K562 (cell line): Measurements from ENCODE around the gene DNMT3A. TPM values are rescaled to one million over a fixed set of nuclear protein-coding genes. Genes with fewer than 3 reads are reported as not detected.
A peak's percentile ranks its signal among the peaks of the same experiment; 100 is the strongest.

ENCODE experiments used
- ATAC-seq: fragments of 200-7000 bp; cut with Tn5 transposase; 3 replicates; pipeline ENCODE4 v1.9.1; 2020; ENCODE audit warnings: moderate library complexity
- BruUV-seq: library from RNA; stranded (reverse); fragments of 400-500 nt; replicated peaks from 2 replicates; lab custom pipeline; 2021; lab: Mats Ljungman, UMichigan
- CTCF ChIA-PET: fragments of 300-600 bp; formaldehyde crosslinking; extraction: SDS; loops from one replicate; lab custom pipeline; 2021; ENCODE audit warnings: low intra/inter-chr PET ratio; lab: Yijun Ruan, JAX
- POLR2A ChIA-PET: fragments of 300-600, 350-650 bp; sonication (Branson Sonifier 250); formaldehyde crosslinking; extraction: SDS; loops from one replicate; lab custom pipeline; 2021; ENCODE audit warnings: antibody characterized with exemption, inconsistent platforms; lab: Yijun Ruan, JAX
- DNase-seq, 4 experiments: peaks; one replicate each; pipeline versions ENCODE4 v3.0.0 to v3.0.0-alpha.2; 2011 to 2018; ENCODE audit warnings: low spot score in 3 of 4, mixed read lengths in 3 of 4; ENCODE audit errors: extremely low read depth in 1 of 4
- FAIRE-seq: peaks from 2 replicates; lab custom pipeline; 2011; peaks lifted over from hg19 to GRCh38; lab: Jason Lieb, UNC
- H2AFZ ChIP-seq: 2 replicates; pipeline ENCODE4 v1.6.0; 2011; ENCODE audit warnings: low read depth, low read length, control low read depth, inconsistent platforms
- H3K27ac ChIP-seq: fragments of 200-600 bp; 3 replicates; pipeline ENCODE4 v1.8.0; 2011; ENCODE audit warnings: low read depth, mild to moderate bottlenecking, control low read depth, inconsistent platforms, low read length, moderate library complexity, mixed read lengths; ENCODE audit errors: extremely low read depth
- H3K27me3 ChIP-seq, 2 experiments: fragments of 300-600 bp in 1 of 2; 2 replicates in 1 of 2; 3 replicates in 1 of 2; pipeline versions ENCODE4 v1.6.0 to v1.8.0; 2011; ENCODE audit warnings: inconsistent platforms in 2 of 2, low read length in 2 of 2, mild to moderate bottlenecking in 1 of 2, mixed read lengths in 1 of 2, moderate library complexity in 1 of 2; ENCODE audit not compliant: control insufficient read depth in 2 of 2, insufficient read depth in 2 of 2
- H3K36me3 ChIP-seq: fragments of 300-600 bp; 3 replicates; pipeline ENCODE4 v1.8.0; 2011; ENCODE audit warnings: mild to moderate bottlenecking, low read length, inconsistent platforms; ENCODE audit not compliant: control insufficient read depth, insufficient read depth
- H3K4me1 ChIP-seq, 2 experiments: fragments of 200-600 bp in 1 of 2; replicated peaks in 1 of 2; 2 replicates in 1 of 2; 3 replicates in 1 of 2; pipeline versions ENCODE4 v1.5.1 to v1.8.0; 2011; ENCODE audit warnings: inconsistent platforms in 2 of 2, low read length in 2 of 2, mild to moderate bottlenecking in 1 of 2, mixed read lengths in 1 of 2, moderate library complexity in 1 of 2; ENCODE audit not compliant: control insufficient read depth in 2 of 2, insufficient read depth in 2 of 2
- H3K4me2 ChIP-seq: 2 replicates; pipeline ENCODE4 v1.6.1; 2011; ENCODE audit warnings: low read length, control low read depth, inconsistent platforms, mixed read lengths; ENCODE audit not compliant: insufficient read depth
- H3K4me3 ChIP-seq: fragments of 200-600 bp; sonication (generic), shearing (Covaris generic); 2 replicates; pipeline ENCODE4 v1.5.1; 2016; ENCODE audit warnings: control low read depth, inconsistent platforms
- H3K79me2 ChIP-seq: fragments of 200-600 bp; 3 replicates; pipeline ENCODE4 v1.8.0; 2011; ENCODE audit warnings: low read length, inconsistent platforms; ENCODE audit not compliant: control insufficient read depth, insufficient read depth
- H3K9ac ChIP-seq, 2 experiments: 2 replicates each; pipeline versions ENCODE4 v1.6.0 to v1.6.1; 2011; ENCODE audit warnings: low read depth in 2 of 2, low read length in 2 of 2, control low read depth in 1 of 2, inconsistent platforms in 1 of 2, mild to moderate bottlenecking in 1 of 2, mixed read lengths in 1 of 2; ENCODE audit not compliant: insufficient read depth in 1 of 2
- H3K9me1 ChIP-seq: one replicate; pipeline ENCODE4 v1.6.0; 2011; ENCODE audit warnings: inconsistent platforms, mild to moderate bottlenecking, low read length, moderate library complexity; ENCODE audit not compliant: control insufficient read depth, insufficient read depth
- H3K9me3 ChIP-seq: replicated peaks from 2 replicates; pipeline ENCODE4 v1.5.1; 2011; ENCODE audit warnings: low read depth, low read length, inconsistent platforms; ENCODE audit not compliant: control insufficient read depth, insufficient read depth
- H4K20me1 ChIP-seq: replicated peaks from 2 replicates; pipeline ENCODE4 v1.6.1; 2011; ENCODE audit warnings: low read length, inconsistent platforms, mixed read lengths; ENCODE audit not compliant: control insufficient read depth, insufficient read depth
- DIDO1 ChIP-seq: fragments of 450-650 bp; IDR thresholded peaks from 2 replicates; pipeline ENCODE4 v1.6.1; 2016; ENCODE audit warnings: low read depth, missing biosample characterization, missing genetic modification characterization
- ELF4 ChIP-seq: fragments of 450-650 bp; formaldehyde crosslinking; IDR thresholded peaks from 2 replicates; pipeline ENCODE4 v1.4.0; 2022; ENCODE audit warnings: missing genetic modification characterization
- GATAD2A ChIP-seq: fragments of 450-650 bp; IDR thresholded peaks from 2 replicates; pipeline ENCODE4 v1.6.1; 2017
- HDAC1 ChIP-seq, 2 experiments: fragments of 450-650 bp; IDR thresholded peaks; 2 replicates each; pipeline ENCODE4 v1.6.1; 2016 to 2017; ENCODE audit warnings: inconsistent platforms in 1 of 2, mild to moderate bottlenecking in 1 of 2, moderate library complexity in 1 of 2
- LEF1 ChIP-seq: fragments of 450-650 bp; IDR thresholded peaks from 2 replicates; pipeline ENCODE4 v1.6.1; 2016; ENCODE audit warnings: mild to moderate bottlenecking
- MEF2D ChIP-seq: conservative IDR thresholded peaks from 2 replicates; pipeline ENCODE4 v1.6.1; 2016; ENCODE audit warnings: low read depth, missing genetic modification characterization, missing compliant biosample characterization
- NCOA1 ChIP-seq: fragments of 450-650 bp; IDR thresholded peaks from 2 replicates; pipeline ENCODE4 v1.6.1; 2016; ENCODE audit warnings: low read depth
- NCOA4 ChIP-seq: fragments of 450-650 bp; IDR thresholded peaks from 2 replicates; pipeline ENCODE4 v1.6.1; 2018; ENCODE audit warnings: mild to moderate bottlenecking; ENCODE audit not compliant: partially characterized antibody
- NFXL1 ChIP-seq: fragments of 450-650 bp; formaldehyde crosslinking; IDR thresholded peaks from 2 replicates; pipeline ENCODE4 v1.4.0; 2021; ENCODE audit warnings: mild to moderate bottlenecking
- NUFIP1 ChIP-seq: fragments of 450-650 bp; IDR thresholded peaks from 2 replicates; pipeline ENCODE4 v1.6.1; 2018; ENCODE audit not compliant: partially characterized antibody
- OTX1 ChIP-seq: fragments of 450-650 bp; formaldehyde crosslinking; IDR thresholded peaks from 2 replicates; pipeline ENCODE4 v1.4.0; 2022; ENCODE audit warnings: mild to moderate bottlenecking
- PHB2 ChIP-seq: fragments of 450-650 bp; IDR thresholded peaks from 2 replicates; pipeline ENCODE4 v1.6.1; 2017; ENCODE audit warnings: low read depth
- PKNOX1 ChIP-seq: fragments of 450-650 bp; IDR thresholded peaks from 2 replicates; pipeline ENCODE4 v1.6.1; 2016
- SOX6 ChIP-seq: fragments of 450-650 bp; IDR thresholded peaks from 2 replicates; pipeline ENCODE4 v1.6.1; 2014; ENCODE audit warnings: mild to moderate bottlenecking
- STAT5A ChIP-seq: IDR thresholded peaks from 2 replicates; pipeline ENCODE4 v1.6.1; 2012; ENCODE audit warnings: low read length, inconsistent platforms, borderline replicate concordance
- TARDBP ChIP-seq: fragments of 450-650 bp; IDR thresholded peaks from 2 replicates; pipeline ENCODE4 v1.6.1; 2016
- ZBTB26 ChIP-seq: fragments of 450-650 bp; formaldehyde crosslinking; IDR thresholded peaks from 2 replicates; pipeline ENCODE4 v1.4.0; 2022; ENCODE audit warnings: missing genetic modification characterization
- ZNF384 ChIP-seq: IDR thresholded peaks from 2 replicates; pipeline ENCODE4 v1.6.1; 2012; ENCODE audit warnings: low read depth, low read length, improper control_type of control experiment
- ZNF764 ChIP-seq: fragments of 250-450 bp; sonication (Bioruptor Pico); IDR thresholded peaks from 2 replicates; pipeline ENCODE4 v1.4.0; 2020; ENCODE audit warnings: low read depth, mild to moderate bottlenecking, moderate library complexity
- WGBS: fragments of 100-300 bp; shearing (Covaris generic); methylation state at CpG from one replicate; pipeline ENCODE4 v1.1.6; 2016; ENCODE audit warnings: low coverage, mixed read lengths; ENCODE audit not compliant: insufficient coverage; ENCODE audit errors: missing lambda C conversion rate; 5-methylcytosine and 5-hydroxymethylcytosine counted together
- in situ Hi-C: fragments of 300-500 bp; cut with MboI; formaldehyde crosslinking; loops from 4 replicates; pipeline ENCODE4 v1.15.0; 2018; ENCODE audit warnings: inconsistent platforms, mixed read lengths
- intact Hi-C: fragments of 100-400 bp; cut with micrococcal nuclease; formaldehyde crosslinking; loops from 2 replicates; pipeline ENCODE4 v1.14.2; 2022
- polyA plus RNA-seq, 8 experiments: library from polyadenylated mRNA; depleted of rRNA in 4 of 8; stranded (reverse) in 5 of 8; unstranded in 3 of 8; fragments of >200 nt; fragmentation: Nextera tagmentation in 2 of 8; fragmentation: Illumina TruSeq in 1 of 8; extraction: Ambion mirVana in 2 of 8; extraction: Trizol in 1 of 8; gene quantifications; 2 replicates each; pipeline versions ENCODE4 v1.2.1 to v1.2.3, GENCODE V29; 2011 to 2014; ENCODE audit warnings: inconsistent platforms in 1 of 8, missing spikeins in 1 of 8
- total RNA-seq, 7 experiments: library from RNA; depleted of rRNA in 6 of 7; stranded (reverse); fragments of >200 nt in 6 of 7; fragmentation: Illumina TruSeq in 2 of 7; extraction: Trizol in 2 of 7; gene quantifications; 2 replicates each; pipeline versions ENCODE4 v1.2.1 to v1.2.3, GENCODE V29; 2011 to 2021; ENCODE audit warnings: low replicate concordance in 1 of 7
- TF ChIP-seq, protein P1 (sequence below), 2 experiments: fragments of 150-350 bp in 1 of 2; IDR thresholded peaks; 2 replicates each; pipeline ENCODE4 v1.6.1; 2012 to 2016; ENCODE audit warnings: low read depth in 2 of 2, low read length in 2 of 2, mild to moderate bottlenecking in 1 of 2, moderate library complexity in 1 of 2

DNMT3A gene
- total and polyA plus RNA-seq, 9 of the 15 experiments (the other 6 are each of a cell fraction or from before 2014, with no cell fraction given), result 3.0 to 16.0 (median 6.1) TPM

- H3K9ac ChIP-seq, result no peak overlapping the region
- in situ Hi-C loops (no loop called here), intact Hi-C loops (no loop called here)
- no peak overlapping the region for H3K27ac ChIP-seq
- no peak for ATAC-seq
- peak; percentile 77 for FAIRE-seq
- no peak overlapping the region for H3K4me2 ChIP-seq
- peaks cover 22% of the 10 kb centered on the region in 2 experiments for H3K4me1 ChIP-seq
- 0% methylated on average over 2 of the region's 2 CpGs for WGBS
- H3K36me3 ChIP-seq, result no peaks in the 10 kb centered on the region
- no peaks in the 10 kb centered on the region for H4K20me1 ChIP-seq
- 0 out of 3 replicates have a peak, but pooled peaks cover under 1% of the 10 kb centered on the region for H3K79me2 ChIP-seq
- peaks cover 0 to 18% of the 10 kb centered on the region in 2 experiments; a peak in 3 of 5 replicates for H3K27me3 ChIP-seq
- CTCF ChIA-PET, result no interaction called here
- H2AFZ ChIP-seq, result no peak overlapping the region
- H3K9me3 ChIP-seq, result no peaks in the 10 kb centered on the region
- DNase-seq, result peak; percentile 34 to 60 (median 48)
- no peak overlapping the region for H3K4me3 ChIP-seq
- no TSS peak for BruUV-seq
- no peaks in the 10 kb centered on the region for H3K9me1 ChIP-seq
- POLR2A ChIA-PET, result no interaction called here
- TF ChIP-seq NCOA1 (peak; percentile 58; the same call in 1 of the 2 replicates), ZNF764 (no peak), NCOA4 (peak; percentile 72), MEF2D (tag) (0 out of 2 replicates have a peak, but pooled peaks have one; percentile 33), DIDO1 (tag) (peak; percentile 40; the same call in 1 of the 2 replicates), ELF4 (CRISPR knock-in tag) (peak; percentile 98), TARDBP (0 out of 2 replicates have a peak, but pooled peaks have one; percentile 30), STAT5A (peak; percentile 54; the same call in 1 of the 2 replicates), PHB2 (peak; percentile 95), GATAD2A (peak; percentile 19; the same call in 1 of the 2 replicates), LEF1 (peak; percentile 52; the same call in 1 of the 2 replicates), NFXL1 (no peak), SOX6 (peak; percentile 94), ZBTB26 (CRISPR knock-in tag) (peak; percentile 8; the same call in 1 of the 2 replicates), ZNF384 (no peak), OTX1 (peak; percentile 94), PKNOX1 (peak; percentile 72), HDAC1 (IDR thresholded peaks at IDR 0.05) (peak in 1 of 2 experiments; percentile 79; a peak in 2 of 4 replicates), NUFIP1 (no peak)
- TF ChIP-seq, protein P1, sequence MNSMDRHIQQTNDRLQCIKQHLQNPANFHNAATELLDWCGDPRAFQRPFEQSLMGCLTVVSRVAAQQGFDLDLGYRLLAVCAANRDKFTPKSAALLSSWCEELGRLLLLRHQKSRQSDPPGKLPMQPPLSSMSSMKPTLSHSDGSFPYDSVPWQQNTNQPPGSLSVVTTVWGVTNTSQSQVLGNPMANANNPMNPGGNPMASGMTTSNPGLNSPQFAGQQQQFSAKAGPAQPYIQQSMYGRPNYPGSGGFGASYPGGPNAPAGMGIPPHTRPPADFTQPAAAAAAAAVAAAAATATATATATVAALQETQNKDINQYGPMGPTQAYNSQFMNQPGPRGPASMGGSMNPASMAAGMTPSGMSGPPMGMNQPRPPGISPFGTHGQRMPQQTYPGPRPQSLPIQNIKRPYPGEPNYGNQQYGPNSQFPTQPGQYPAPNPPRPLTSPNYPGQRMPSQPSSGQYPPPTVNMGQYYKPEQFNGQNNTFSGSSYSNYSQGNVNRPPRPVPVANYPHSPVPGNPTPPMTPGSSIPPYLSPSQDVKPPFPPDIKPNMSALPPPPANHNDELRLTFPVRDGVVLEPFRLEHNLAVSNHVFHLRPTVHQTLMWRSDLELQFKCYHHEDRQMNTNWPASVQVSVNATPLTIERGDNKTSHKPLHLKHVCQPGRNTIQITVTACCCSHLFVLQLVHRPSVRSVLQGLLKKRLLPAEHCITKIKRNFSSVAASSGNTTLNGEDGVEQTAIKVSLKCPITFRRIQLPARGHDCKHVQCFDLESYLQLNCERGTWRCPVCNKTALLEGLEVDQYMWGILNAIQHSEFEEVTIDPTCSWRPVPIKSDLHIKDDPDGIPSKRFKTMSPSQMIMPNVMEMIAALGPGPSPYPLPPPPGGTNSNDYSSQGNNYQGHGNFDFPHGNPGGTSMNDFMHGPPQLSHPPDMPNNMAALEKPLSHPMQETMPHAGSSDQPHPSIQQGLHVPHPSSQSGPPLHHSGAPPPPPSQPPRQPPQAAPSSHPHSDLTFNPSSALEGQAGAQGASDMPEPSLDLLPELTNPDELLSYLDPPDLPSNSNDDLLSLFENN (IDR thresholded peaks at IDR 0.05; ENCODE audit: low read depth in 2 of 2, low read length in 2 of 2), result 0 out of 4 replicates have a peak, but pooled peaks of 1 of the 2 experiments have one; percentile 21
Measured at GRCh38 chr2:25256488-25256875, 85.2 kb downstream of the DNMT3A start.
